Left ventricle myocardium inferior (tissue), 1 donor: ENCODE results near the gene CGB1. TPM values are rescaled to one million over a fixed set of nuclear protein-coding genes. Genes with fewer than 3 reads are reported as not detected.

Experiments
- DNase-seq: peaks from one replicate; pipeline ENCODE4 v3.0.0-alpha.2; 2020
- H3K27ac ChIP-seq: fragments of 200-600 bp; replicated peaks from 2 replicates; pipeline ENCODE4 v1.8.0; 2021
- H3K27me3 ChIP-seq: fragments of 200-600 bp; 2 replicates; pipeline ENCODE4 v1.8.0; 2021; ENCODE audit warnings: low read depth
- H3K36me3 ChIP-seq: fragments of 200-600 bp; 2 replicates; pipeline ENCODE4 v1.8.0; 2021
- H3K4me1 ChIP-seq: fragments of 200-600 bp; 2 replicates; pipeline ENCODE4 v1.8.0; 2021
- H3K4me3 ChIP-seq: fragments of 200-600 bp; 2 replicates; pipeline ENCODE4 v1.8.0; 2021; ENCODE audit warnings: mild to moderate bottlenecking, moderate library complexity
- H3K9me3 ChIP-seq: fragments of 200-600 bp; replicated peaks from 2 replicates; pipeline ENCODE4 v1.8.0; 2021
- CTCF ChIP-seq: fragments of 200-600 bp; IDR thresholded peaks from 2 replicates; pipeline ENCODE4 v1.8.0; 2021; ENCODE audit warnings: antibody characterized with exemption, mild to moderate bottlenecking, borderline replicate concordance
- intact Hi-C: fragments of 100-400 bp; cut with micrococcal nuclease; formaldehyde crosslinking; loops from one replicate; pipeline ENCODE4 v1.11.0; 2022
- total RNA-seq: library from RNA; stranded (reverse); fragmentation: NEBNext Ultra II Directional; extraction: Animal tissue kit (Norgen Biotek cat#: 25700); gene quantifications from one replicate; pipeline ENCODE4 v1.2.1, GENCODE V29; 2021
- donor health status: DM: no; HTN: yes; CAD: no; lungs with severe emphysema.

CGB1 gene
- total RNA-seq, 1 donor from 2014 or later = not detected

- no peak for TF ChIP-seq CTCF
- peak overlapping the region; percentile 72 for H3K4me3 ChIP-seq
- DNase-seq = no peak
- intact Hi-C loops = no loop called here
- H3K9me3 ChIP-seq = no peaks in the 10 kb centered on the region
- no peaks in the 10 kb centered on the region for H3K27me3 ChIP-seq
- peaks cover 64% of the 10 kb centered on the region for H3K4me1 ChIP-seq
- peaks cover 16% of the 10 kb centered on the region for H3K36me3 ChIP-seq
- peak overlapping the region; percentile 91 for H3K27ac ChIP-seq
These were observed 44.0 kb downstream of the CGB1 start for GRCh38 chr19:48992581-48993174.

- no peak for TF ChIP-seq CTCF
- Histone ChIP-seq H3K36me3 (peaks cover 22% of the 10 kb centered on the region), H3K4me1 (peaks cover 64% of the 10 kb centered on the region), H3K4me3 (peak overlapping the region; percentile 72), H3K27me3 (no peaks in the 10 kb centered on the region), H3K27ac (peak overlapping the region; percentile 91), H3K9me3 (no peaks in the 10 kb centered on the region)
- DNase-seq = peak; percentile 63
- intact Hi-C loops = no loop called here
These were observed 44.7 kb downstream of the CGB1 start for GRCh38 chr19:48991873-48992580.

GRCh38 chr19:48991011-48991609, 45.6 kb downstream of the CGB1 start:
- intact Hi-C loops = no loop called here

GRCh38 chr19:48990400-48990799, 46.3 kb downstream of the CGB1 start:
- Histone ChIP-seq H3K4me3 (peak overlapping the region; percentile 72), H3K36me3 (peaks cover 36% of the 10 kb centered on the region), H3K4me1 (peaks cover 64% of the 10 kb centered on the region), H3K9me3 (no peaks in the 10 kb centered on the region), H3K27ac (peak overlapping the region; percentile 91), H3K27me3 (no peaks in the 10 kb centered on the region)
- DNase-seq = no peak
- intact Hi-C loops = no loop called here
- no peak for TF ChIP-seq CTCF

More at GRCh38 chr19:48991011-48991609, 45.6 kb downstream of the CGB1 start:
- Histone ChIP-seq H3K9me3 (no peaks in the 10 kb centered on the region), H3K27ac (peak overlapping the region; percentile 91), H3K4me1 (peaks cover 64% of the 10 kb centered on the region), H3K27me3 (no peaks in the 10 kb centered on the region), H3K4me3 (peak overlapping the region; percentile 72), H3K36me3 (peaks cover 29% of the 10 kb centered on the region)
- no peak for DNase-seq
- no peak for TF ChIP-seq CTCF

GRCh38 chr19:48989701-48990291, 46.9 kb downstream of the CGB1 start:
- TF ChIP-seq CTCF = no peak
- H3K4me3 ChIP-seq = peak overlapping the region; percentile 72
- no peaks in the 10 kb centered on the region for H3K27me3 ChIP-seq
- H3K36me3 ChIP-seq = peaks cover 42% of the 10 kb centered on the region
- no peaks in the 10 kb centered on the region for H3K9me3 ChIP-seq
- H3K27ac ChIP-seq = peak overlapping the region; percentile 91
- intact Hi-C loops = no loop called here
- peak; percentile 51 for DNase-seq
- H3K4me1 ChIP-seq = peaks cover 59% of the 10 kb centered on the region
